Glomerular visceral epithelial cell (primary cell): ENCODE measurements around the gene ST3GAL5.

Experiments
- DNase-seq: peaks from one replicate; pipeline ENCODE4 v3.0.0-alpha.2; 2016; ENCODE audit errors: extremely low spot score

The ST3GAL5 gene

DNA sequence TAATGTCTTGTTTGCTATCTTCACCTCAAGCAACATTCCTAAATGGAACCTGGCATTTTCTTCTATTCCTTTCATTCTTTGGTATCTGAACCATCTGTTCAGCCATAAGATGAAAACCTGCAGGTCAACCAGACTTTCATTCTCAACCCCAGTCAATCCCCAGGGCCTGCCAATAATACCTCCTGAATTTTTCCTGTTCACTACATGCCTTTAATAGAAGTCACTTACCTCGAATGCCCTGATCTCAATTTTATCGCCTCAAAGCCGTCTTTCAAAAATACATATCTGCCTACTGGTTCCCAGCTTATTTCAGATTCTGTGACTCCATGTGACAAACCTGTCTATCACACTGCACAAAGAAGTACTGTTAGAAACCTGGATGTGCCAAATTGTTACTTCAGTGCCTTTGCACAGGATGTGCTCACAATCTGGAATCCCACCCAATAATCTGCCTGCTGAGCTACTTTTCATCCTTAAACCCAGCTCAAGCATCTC lies 22.6 kb downstream of the ST3GAL5 start:
- DNase-seq: no peak

- DNase-seq: peak; percentile 37
Measured at GRCh38 chr2:85865539-85866164, 23.1 kb downstream of the ST3GAL5 start.

DNA sequence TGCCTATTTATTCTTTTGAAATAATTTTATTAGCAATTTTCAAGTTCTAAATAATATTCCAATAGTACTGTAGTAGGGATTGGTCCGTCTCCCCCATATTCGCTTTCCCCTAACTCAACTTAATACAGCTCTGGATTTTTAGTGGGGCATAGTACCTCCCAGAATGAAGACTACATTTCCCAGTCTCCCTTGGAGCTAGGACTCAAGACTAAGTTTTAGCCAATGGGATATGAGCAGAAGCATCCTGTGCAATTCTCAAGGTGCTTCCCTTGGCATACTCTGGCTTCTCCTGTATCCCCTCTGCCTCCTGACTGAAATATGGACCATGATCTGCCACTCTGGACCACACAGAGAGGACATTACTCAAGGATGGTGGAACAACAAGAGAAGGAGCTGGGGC lies 24.1 kb downstream of the ST3GAL5 start:
- DNase-seq: no peak

- DNase-seq: peak; percentile 22
Measured at GRCh38 chr2:85862426-85862825, 26.4 kb downstream of the ST3GAL5 start.

GRCh38 chr2:85861650-85862049 lies 27.1 kb downstream of the ST3GAL5 start:
- no peak for DNase-seq

DNA sequence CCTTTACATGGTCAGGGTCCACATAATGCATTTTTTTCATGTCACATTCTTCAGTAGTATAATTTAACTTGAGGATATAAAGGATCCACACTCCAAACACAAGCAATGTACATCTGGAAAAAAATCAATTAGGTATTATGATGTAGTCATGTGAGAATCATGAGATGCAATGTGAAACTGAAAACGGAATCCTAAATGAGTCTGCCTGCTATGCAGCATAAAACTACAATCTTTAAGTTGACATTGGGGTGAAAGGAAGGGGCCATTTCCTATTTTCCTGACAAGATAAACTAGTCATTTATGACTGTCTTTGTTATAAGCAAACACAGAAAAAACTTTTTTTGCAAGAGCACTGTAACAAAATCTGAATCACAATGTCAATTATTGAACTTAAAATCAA lies 27.6 kb downstream of the ST3GAL5 start:
- no peak for DNase-seq

DNA sequence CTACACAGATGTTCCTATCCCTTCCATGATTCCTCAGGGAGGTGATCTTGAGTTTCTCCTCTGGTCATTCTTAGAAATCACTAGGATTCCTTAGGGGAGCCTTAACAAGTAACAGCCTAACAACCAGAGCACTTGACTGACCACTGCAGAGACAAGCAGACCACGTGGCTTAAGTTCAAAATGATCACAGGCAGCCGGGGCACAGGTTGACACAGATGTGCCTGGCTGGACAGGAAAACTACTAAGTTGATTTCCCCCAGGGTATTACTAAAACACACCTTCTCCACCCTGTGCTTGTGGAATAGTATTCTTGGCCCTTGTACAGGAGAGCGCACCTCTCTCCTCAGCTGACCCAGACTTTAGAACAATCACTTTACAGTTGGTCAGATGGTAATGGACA lies 29.9 kb downstream of the ST3GAL5 start:
- no peak for DNase-seq

DNA sequence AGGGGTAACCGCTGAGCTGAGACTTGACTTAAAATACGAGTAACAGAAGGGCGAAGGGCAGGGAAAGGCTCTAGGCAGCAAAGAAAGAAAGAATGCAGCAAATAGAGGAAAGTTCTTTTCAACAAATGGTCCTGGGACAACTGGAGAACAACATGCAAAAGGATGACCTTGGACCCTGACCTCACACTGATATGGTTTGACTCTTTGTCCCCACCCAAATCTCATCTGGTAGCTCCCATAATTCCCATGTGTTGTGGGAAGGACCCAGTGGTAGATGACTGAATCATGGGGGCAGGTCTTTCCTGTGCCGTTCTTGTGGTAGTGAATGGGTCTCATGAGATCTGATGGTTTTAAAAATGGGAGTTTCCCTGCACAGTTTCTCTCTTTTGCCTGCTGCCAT lies 33.9 kb downstream of the ST3GAL5 start:
- no peak for DNase-seq

GRCh38 chr2:85854166-85854509 lies 34.7 kb downstream of the ST3GAL5 start:
- DNase-seq: no peak

DNA sequence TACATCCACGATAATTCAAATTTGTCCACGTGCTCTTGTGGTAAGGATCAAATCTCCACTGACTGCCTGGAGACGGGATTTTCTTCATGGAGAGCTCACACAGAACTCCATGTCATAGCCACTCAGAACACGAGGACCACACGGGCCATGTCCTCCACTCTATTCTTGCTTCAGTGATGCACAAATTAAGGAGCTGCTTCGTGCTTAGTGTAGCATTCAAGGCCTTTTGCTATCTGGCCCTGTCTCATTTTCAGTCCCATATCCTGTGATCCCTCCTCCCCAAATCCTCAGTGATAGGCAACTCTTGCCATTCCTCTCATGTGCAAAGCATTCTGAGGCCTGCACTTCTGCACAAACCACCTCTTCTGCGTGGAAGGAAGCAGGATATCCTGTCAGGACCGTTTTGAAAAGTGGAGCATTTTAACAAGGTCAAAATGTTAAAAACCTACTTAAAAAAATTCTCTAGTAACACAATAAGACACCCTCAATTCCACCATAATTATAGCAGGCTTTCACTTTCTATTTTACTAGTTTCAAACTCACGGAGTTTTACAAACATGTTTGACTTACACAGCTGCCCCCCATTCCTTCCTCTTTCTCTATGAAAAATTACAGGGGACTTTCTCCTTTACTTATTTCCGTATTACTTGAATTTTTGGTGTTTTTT lies 35.2 kb downstream of the ST3GAL5 start:
- DNase-seq: no peak

DNA sequence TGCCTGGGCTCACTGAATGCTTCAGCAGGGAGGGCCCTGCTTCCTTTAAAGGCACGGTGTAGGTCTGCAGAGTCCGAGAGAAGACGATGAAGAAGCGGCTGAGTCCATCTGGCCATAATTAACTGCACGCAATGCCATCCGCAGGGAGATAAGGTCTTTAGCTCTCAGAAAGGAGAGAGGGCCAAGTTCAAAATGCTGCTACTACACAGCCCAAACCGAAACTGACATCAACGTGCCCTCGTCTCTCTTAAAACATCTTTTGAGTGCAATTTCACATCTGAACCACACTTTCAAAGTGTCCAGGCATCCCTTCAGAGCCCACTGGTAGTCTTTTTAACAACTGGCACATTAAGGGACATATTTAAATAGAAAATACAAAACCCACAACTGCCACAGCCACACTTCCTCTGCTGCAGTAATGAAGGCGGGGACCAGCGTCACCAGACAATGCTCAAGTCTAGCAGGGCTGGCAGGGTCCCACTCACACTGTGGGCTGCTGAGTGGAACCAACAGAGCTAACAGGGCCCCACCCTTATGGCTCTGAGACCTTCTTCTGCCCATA lies 35.8 kb downstream of the ST3GAL5 start:
- no peak for DNase-seq

- no peak for DNase-seq
Measured at GRCh38 chr2:85852152-85852840, 36.5 kb downstream of the ST3GAL5 start.

- no peak for DNase-seq
Measured at GRCh38 chr2:85851253-85852151, 37.3 kb downstream of the ST3GAL5 start.

- no peak for DNase-seq
Measured at GRCh38 chr2:85850451-85850850, 38.3 kb downstream of the ST3GAL5 start.

- no peak for DNase-seq
Measured at GRCh38 chr2:85847051-85847588, 41.7 kb downstream of the ST3GAL5 start.

GRCh38 chr2:85846411-85846810 lies 42.4 kb downstream of the ST3GAL5 start:
- DNase-seq: peak; percentile 15

DNA sequence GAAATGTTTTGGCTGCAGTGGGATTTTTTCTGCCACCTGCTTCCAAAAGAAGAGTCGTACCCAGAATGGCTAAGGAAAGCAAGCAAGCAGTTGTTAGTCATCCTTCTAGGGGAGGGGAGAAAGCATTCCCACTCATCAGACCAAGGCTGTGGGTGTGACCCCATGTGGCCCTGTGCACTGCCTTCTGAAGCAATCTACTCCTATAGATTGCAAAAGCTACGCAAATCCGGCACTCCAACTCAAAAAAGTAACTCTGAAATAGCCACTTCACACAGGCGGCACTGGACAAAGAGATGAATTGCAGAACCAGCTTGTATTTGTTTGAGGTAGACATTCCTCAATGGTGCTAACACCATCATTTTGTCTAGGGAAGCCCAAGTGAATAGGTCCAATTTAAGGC lies 44.3 kb downstream of the ST3GAL5 start:
- DNase-seq: no peak

DNA sequence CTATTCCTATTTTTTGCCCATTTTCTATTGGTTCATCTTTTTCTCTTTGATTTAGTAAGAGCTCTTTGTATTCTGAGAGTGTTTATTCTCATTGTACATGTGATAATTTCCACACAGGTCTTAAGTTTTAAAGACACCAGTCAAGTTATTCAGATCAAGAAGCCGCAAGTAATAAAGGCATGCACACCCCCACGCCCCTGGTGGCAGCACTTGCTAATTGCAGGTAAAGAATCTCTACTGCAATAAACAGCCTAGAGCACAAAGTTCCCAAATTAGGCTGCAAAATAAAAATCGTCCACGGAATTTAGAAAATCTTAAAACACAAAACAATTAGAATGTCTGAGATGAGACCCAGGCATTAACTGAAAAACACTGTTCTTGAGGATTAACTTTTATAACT lies 45.2 kb downstream of the ST3GAL5 start:
- DNase-seq: no peak

DNA sequence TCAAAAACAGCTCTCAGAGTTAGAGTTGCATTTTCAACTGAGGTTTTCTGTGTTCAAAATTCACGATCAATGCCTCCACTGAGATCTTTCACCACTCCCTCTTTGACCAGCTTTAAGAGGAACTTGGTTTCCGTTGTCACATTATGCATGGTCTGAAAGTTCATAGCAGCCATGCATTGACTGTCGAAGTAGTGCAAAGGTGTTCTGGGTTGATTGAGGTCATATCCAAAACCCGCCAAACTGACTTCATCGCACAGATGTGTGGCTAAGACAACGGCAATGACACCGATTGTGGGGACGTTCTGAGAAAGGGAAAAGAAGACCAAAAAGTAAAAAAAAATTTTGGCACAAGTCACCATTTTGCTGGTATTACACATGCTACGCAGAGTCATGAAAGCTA lies 48.7 kb downstream of the ST3GAL5 start:
- DNase-seq: no peak

DNA sequence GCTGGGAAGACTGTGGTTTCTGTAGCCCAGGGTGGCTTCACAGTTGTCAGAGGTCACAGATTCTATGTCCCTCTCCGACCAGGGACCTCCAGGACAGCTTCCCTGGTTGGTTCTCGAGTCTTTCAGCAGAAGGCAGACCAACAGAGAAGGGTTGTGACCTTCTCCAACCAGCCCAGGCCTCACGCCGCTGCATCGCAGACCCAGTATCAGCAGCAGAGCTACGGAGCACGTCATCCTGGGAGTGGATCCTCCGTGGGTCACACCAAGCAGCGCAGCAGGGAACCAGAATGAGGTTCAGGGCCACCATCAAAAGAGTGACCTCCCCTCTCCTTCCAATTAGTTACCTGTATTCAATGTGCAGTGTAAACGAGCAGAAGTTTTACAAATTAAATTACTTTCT lies 49.3 kb downstream of the ST3GAL5 start:
- DNase-seq: no peak

GRCh38 chr2:85838641-85839040 lies 50.1 kb downstream of the ST3GAL5 start:
- DNase-seq: no peak

DNA sequence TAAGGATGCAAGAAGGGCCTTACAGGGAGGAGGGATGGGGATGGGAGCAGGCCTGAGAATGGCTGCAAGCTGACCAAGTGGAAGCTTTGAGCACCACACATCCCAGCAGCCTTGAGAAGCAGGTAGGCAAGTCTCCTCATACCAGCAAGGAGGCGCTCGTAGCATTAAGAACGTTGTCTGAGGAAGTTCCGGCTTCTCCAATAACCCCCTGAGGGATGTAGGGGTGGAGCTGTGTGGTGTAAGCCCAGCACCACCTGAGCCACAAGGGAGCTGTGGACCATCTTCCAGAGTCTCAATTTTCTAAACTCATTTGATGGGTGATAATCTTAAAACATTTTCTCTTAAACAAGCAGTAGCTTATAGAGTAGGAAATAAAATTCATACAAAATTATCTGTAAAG lies 50.6 kb downstream of the ST3GAL5 start:
- no peak for DNase-seq
